GM21825 (cell line): ENCODE results near the gene NQO1.
"Not testable (repeated sequence)": the region's sequence is repeated elsewhere in the genome, so short reads cannot be mapped to it uniquely, and the experiment has no call there.

ENCODE experiments used
- ATAC-seq: cut with Tn5 transposase; IDR thresholded peaks from one replicate; pipeline ENCODE4 v1.9.1; 2021; ENCODE audit warnings: mild to moderate bottlenecking, moderate library complexity; ENCODE audit not compliant: unreplicated experiment

NQO1 gene

GRCh38 chr16:69744363-69745231 is 18.2 kb upstream of the NQO1 start:
- no peak for ATAC-seq

GRCh38 chr16:69741951-69742904 is 15.9 kb upstream of the NQO1 start:
- ATAC-seq, result no peak

GRCh38 chr16:69741519-69741918 is 15.2 kb upstream of the NQO1 start:
- no peak for ATAC-seq

- ATAC-seq, result no peak
These were observed 5.7 kb upstream of the NQO1 start for GRCh38 chr16:69732101-69732500.

- ATAC-seq, result not testable (repeated sequence)
These were observed 4.9 kb upstream of the NQO1 start for GRCh38 chr16:69731280-69731679.

- not testable (repeated sequence) for ATAC-seq
These were observed 2.7 kb upstream of the NQO1 start for GRCh38 chr16:69729030-69729429.

GRCh38 chr16:69727916-69728270 is 1.5 kb upstream of the NQO1 start:
- ATAC-seq, result no peak

- ATAC-seq, result no peak
These were observed 664 bp downstream of the NQO1 start for GRCh38 chr16:69725480-69726312.

- no peak for ATAC-seq
These were observed 1.3 kb downstream of the NQO1 start for GRCh38 chr16:69724981-69725479.

- no peak for ATAC-seq
These were observed 1.9 kb downstream of the NQO1 start for GRCh38 chr16:69724414-69724873.

GRCh38 chr16:69721441-69721957 is 4.9 kb downstream of the NQO1 start:
- no peak for ATAC-seq

GRCh38 chr16:69720822-69721430 is 5.4 kb downstream of the NQO1 start:
- ATAC-seq, result no peak

- ATAC-seq, result no peak
These were observed 8.1 kb downstream of the NQO1 start for GRCh38 chr16:69718111-69718764.

- ATAC-seq, result no peak
These were observed 9.3 kb downstream of the NQO1 start for GRCh38 chr16:69717066-69717465.

GRCh38 chr16:69712914-69713581 is 13.3 kb downstream of the NQO1 start:
- ATAC-seq, result no peak

- ATAC-seq, result no peak
These were observed 14.1 kb downstream of the NQO1 start for GRCh38 chr16:69712277-69712676.

GRCh38 chr16:69711115-69711740 is 15.1 kb downstream of the NQO1 start:
- ATAC-seq, result no peak

- no peak for ATAC-seq
These were observed 16.8 kb downstream of the NQO1 start for GRCh38 chr16:69709456-69710084.
